Peyer's patch (tissue), 4 donors: ENCODE data around the gene C16orf92. TPM values are rescaled to one million over a fixed set of nuclear protein-coding genes. Genes with fewer than 3 reads are reported as not detected.
A peak's percentile ranks its signal among the peaks of the same experiment; 100 is the strongest.

Experiments used
- DNase-seq, 3 donors: peaks; one replicate each; pipeline ENCODE4 v3.0.0-alpha.2; 2017 to 2019
- H3K27ac ChIP-seq, 4 donors: fragments of 200-600 bp; sonication (generic); one replicate each; pipeline ENCODE4 v1.5.1; 2016 to 2019
- H3K27me3 ChIP-seq, 2 donors: fragments of 200-600 bp; sonication (generic); one replicate each; pipeline ENCODE4 v1.5.1; 2019
- H3K36me3 ChIP-seq, 3 donors: fragments of 200-600 bp; sonication (generic); one replicate each; pipeline ENCODE4 v1.5.1; 2016 to 2019
- H3K4me1 ChIP-seq, 4 donors: fragments of 200-600 bp; sonication (generic); one replicate each; pipeline ENCODE4 v1.5.1; 2016 to 2019
- H3K4me3 ChIP-seq, 4 donors: fragments of 200-600 bp; sonication (generic); 1 replicate in 3 of 4; 2 replicates in 1 of 4; pipeline ENCODE4 v1.5.1; 2016 to 2019; ENCODE audit warnings: mild to moderate bottlenecking in 1 of 4
- H3K9me3 ChIP-seq, 4 donors: fragments of 200-600 bp; sonication (generic); one replicate each; pipeline ENCODE4 v1.5.1; 2016 to 2019; ENCODE audit warnings: mild to moderate bottlenecking in 1 of 4
- CTCF ChIP-seq, 6 experiments: fragments of 450-650 bp in 4 of 6; fragments of 200-600 bp in 2 of 6; sonication (generic) in 1 of 6; IDR thresholded peaks; one replicate each; pipeline ENCODE4 v1.5.1; 2017 to 2019; ENCODE audit warnings: antibody characterized with exemption in 6 of 6, mild to moderate bottlenecking in 3 of 6, moderate library complexity in 1 of 6
- POLR2A ChIP-seq, 2 donors: fragments of 450-650 bp; IDR thresholded peaks; one replicate each; pipeline ENCODE4 v1.5.1; 2017; ENCODE audit warnings: antibody characterized with exemption in 2 of 2, mild to moderate bottlenecking in 2 of 2, moderate library complexity in 2 of 2
- total RNA-seq, 4 donors: library from RNA; depleted of rRNA; stranded (reverse); fragments of >200 nt; gene quantifications; one replicate each; pipeline ENCODE4 v1.1.0, GENCODE V29; 2016

C16orf92 gene
- total RNA-seq, 4 donors from 2014 or later = not detected

GRCh38 chr16:29986931-29987330 is 36.1 kb upstream of the C16orf92 start:
- Histone ChIP-seq H3K27ac (no peak overlapping the region), H3K4me3 (no peak overlapping the region), H3K4me1 (no peaks in the 10 kb centered on the region), H3K27me3 (no peaks in the 10 kb centered on the region), H3K36me3 (peaks cover 0 to 99% (median 3%) of the 10 kb centered on the region in 3 donors), H3K9me3 (no peaks in the 10 kb centered on the region)
- peak in 1 of 3 donors; percentile 41 for DNase-seq
- TF ChIP-seq CTCF (IDR thresholded peaks at IDR 0.05) = no peak
- TF ChIP-seq POLR2A (IDR thresholded peaks at IDR 0.05) = no peak

GRCh38 chr16:29987371-29988085 is 35.5 kb upstream of the C16orf92 start:
- TF ChIP-seq CTCF (IDR thresholded peaks at IDR 0.05) (no peak), POLR2A (IDR thresholded peaks at IDR 0.05) (no peak)
- no peaks in the 10 kb centered on the region for H3K9me3 ChIP-seq
- no peaks in the 10 kb centered on the region for H3K27me3 ChIP-seq
- H3K4me3 ChIP-seq = no peak overlapping the region
- no peaks in the 10 kb centered on the region for H3K4me1 ChIP-seq
- no peak overlapping the region for H3K27ac ChIP-seq
- peaks cover 0 to 99% (median 3%) of the 10 kb centered on the region in 3 donors for H3K36me3 ChIP-seq
- peak in 1 of 3 donors; percentile 24 for DNase-seq

- no peak for TF ChIP-seq CTCF (IDR thresholded peaks at IDR 0.05)
- TF ChIP-seq POLR2A (IDR thresholded peaks at IDR 0.05) = no peak
- H3K36me3 ChIP-seq = peaks cover 0 to 99% (median 3%) of the 10 kb centered on the region in 3 donors
- no peak overlapping the region for H3K27ac ChIP-seq
- H3K4me3 ChIP-seq = no peak overlapping the region
- DNase-seq = peak in 1 of 3 donors; percentile 39
- H3K4me1 ChIP-seq = peaks cover 0 to under 1% (median 0%) of the 10 kb centered on the region in 4 donors
- no peaks in the 10 kb centered on the region for H3K9me3 ChIP-seq
- no peaks in the 10 kb centered on the region for H3K27me3 ChIP-seq
Measured at GRCh38 chr16:29988346-29989075, 34.5 kb upstream of the C16orf92 start.

- H3K4me3 ChIP-seq = no peak overlapping the region
- no peaks in the 10 kb centered on the region for H3K27me3 ChIP-seq
- peak in 1 of 3 donors; percentile 21 for DNase-seq
- no peak for TF ChIP-seq POLR2A (IDR thresholded peaks at IDR 0.05)
- TF ChIP-seq CTCF (IDR thresholded peaks at IDR 0.05) = no peak
- H3K4me1 ChIP-seq = peaks cover 0 to 8% (median 0%) of the 10 kb centered on the region in 4 donors
- H3K9me3 ChIP-seq = no peaks in the 10 kb centered on the region
- H3K27ac ChIP-seq = no peak overlapping the region
- H3K36me3 ChIP-seq = peaks cover 0 to 95% (median 3%) of the 10 kb centered on the region in 3 donors
Measured at GRCh38 chr16:29989111-29989858, 33.7 kb upstream of the C16orf92 start.

GRCh38 chr16:29990034-29990433 is 33.0 kb upstream of the C16orf92 start:
- Histone ChIP-seq H3K27ac (no peak overlapping the region), H3K4me3 (no peak overlapping the region), H3K36me3 (peaks cover 0 to 88% (median 3%) of the 10 kb centered on the region in 3 donors), H3K4me1 (peaks cover 0 to 15% (median 2%) of the 10 kb centered on the region in 4 donors), H3K9me3 (no peaks in the 10 kb centered on the region), H3K27me3 (no peaks in the 10 kb centered on the region)
- TF ChIP-seq CTCF (IDR thresholded peaks at IDR 0.05) = no peak
- TF ChIP-seq POLR2A (IDR thresholded peaks at IDR 0.05) = no peak
- DNase-seq = no peak
